Testis (tissue), 3 donors: ENCODE results near the gene TMEM238. TPM values are rescaled to one million over a fixed set of nuclear protein-coding genes. Genes with fewer than 3 reads are reported as not detected.

Source experiments
- DNase-seq: peaks from one replicate; pipeline ENCODE4 v3.0.0-alpha.2; 2019
- H3K27ac ChIP-seq, 2 donors: fragments of 200-600 bp; sonication (generic); one replicate each; pipeline ENCODE4 v1.5.1; 2019
- H3K27me3 ChIP-seq: fragments of 200-600 bp; sonication (generic); one replicate; pipeline ENCODE4 v1.5.1; 2019
- H3K36me3 ChIP-seq: fragments of 200-600 bp; sonication (generic); one replicate; pipeline ENCODE4 v1.5.1; 2017; ENCODE audit warnings: low read depth; ENCODE audit errors: missing control alignments
- H3K4me1 ChIP-seq: fragments of 200-600 bp; sonication (generic); one replicate; pipeline ENCODE4 v1.5.1; 2019
- H3K4me3 ChIP-seq, 2 donors: fragments of 200-600 bp; sonication (generic); one replicate each; pipeline ENCODE4 v1.5.1; 2017 to 2019
- H3K9me3 ChIP-seq: fragments of 200-600 bp; sonication (generic); one replicate; pipeline ENCODE4 v1.5.1; 2017
- CTCF ChIP-seq, 3 experiments: fragments of 450-650 bp in 2 of 3; fragments of 200-600 bp in 1 of 3; sonication (generic) in 1 of 3; IDR thresholded peaks; one replicate each; pipeline ENCODE4 v1.5.1; 2016 to 2019; ENCODE audit warnings: antibody characterized with exemption in 3 of 3, mild to moderate bottlenecking in 2 of 3, moderate library complexity in 1 of 3
- POLR2A ChIP-seq: fragments of 450-650 bp; IDR thresholded peaks from one replicate; pipeline ENCODE4 v1.6.1; 2017; ENCODE audit warnings: antibody characterized with exemption, mild to moderate bottlenecking, moderate library complexity
- WGBS, 2 donors: methylation state at CpG; one replicate each; pipeline ENCODE4 v1.1.5; 2018; 5-methylcytosine and 5-hydroxymethylcytosine counted together
- intact Hi-C: fragments of 100-400 bp; cut with DNase I; formaldehyde crosslinking; loops from one replicate; pipeline ENCODE4 v1.15.1; 2023; ENCODE audit warnings: low total_unique reads
- polyA plus RNA-seq: library from polyadenylated mRNA; stranded (reverse); fragments of 350-450 nt; fragmentation: Illumina TruSeq; extraction: RNeasy Lipid Tissue Mini Kit (QIAGEN cat#74804); gene quantifications from one replicate; pipeline ENCODE4 v1.2.3, GENCODE V29; 2014; ENCODE audit warnings: low read depth, low replicate concordance; ENCODE audit not compliant: insufficient read depth
- total RNA-seq, 2 donors: library from RNA; depleted of rRNA; stranded (reverse); fragments of >200 nt; gene quantifications; one replicate each; pipeline ENCODE4 v1.2.3, GENCODE V29; 2016

Gene TMEM238
- total and polyA plus RNA-seq, 3 donors from 2014 or later: 0.91 to 6.4 (median 1.7) TPM

GRCh38 chr19:55348317-55349034 lies 35.6 kb downstream of the TMEM238 start:
- no peaks in the 10 kb centered on the region for H3K9me3 ChIP-seq
- no peaks in the 10 kb centered on the region for H3K27me3 ChIP-seq
- intact Hi-C loops: no loop called here
- H3K4me1 ChIP-seq: no peaks in the 10 kb centered on the region
- no peak overlapping the region for H3K27ac ChIP-seq
- no peak for DNase-seq
- 75 to 82% methylated on average over 13 to 22 of the region's 22 CpGs for WGBS, 2 donors
- TF ChIP-seq CTCF (IDR thresholded peaks at IDR 0.05) (no peak), POLR2A (no peak)
- no peaks in the 10 kb centered on the region for H3K36me3 ChIP-seq
- H3K4me3 ChIP-seq: no peak overlapping the region

- H3K27ac ChIP-seq: no peak overlapping the region
- DNase-seq: no peak
- TF ChIP-seq CTCF (IDR thresholded peaks at IDR 0.05) (no peak), POLR2A (no peak)
- H3K36me3 ChIP-seq: no peaks in the 10 kb centered on the region
- no peaks in the 10 kb centered on the region for H3K27me3 ChIP-seq
- H3K4me1 ChIP-seq: no peaks in the 10 kb centered on the region
- H3K4me3 ChIP-seq: no peak overlapping the region
- intact Hi-C loops: no loop called here
- WGBS, 2 donors: 71 to 86% methylated on average over 4 to 7 of the region's 10 CpGs
- H3K9me3 ChIP-seq: no peaks in the 10 kb centered on the region
Measured at GRCh38 chr19:55347442-55348009, 36.6 kb downstream of the TMEM238 start.

- WGBS, 2 donors: 86 to 94% methylated on average over 9 to 32 of the region's 41 CpGs
Measured at GRCh38 chr19:55346725-55347441, 37.2 kb downstream of the TMEM238 start.

More at GRCh38 chr19:55346725-55347441, 37.2 kb downstream of the TMEM238 start:
- TF ChIP-seq POLR2A: no peak
- no peak for TF ChIP-seq CTCF (IDR thresholded peaks at IDR 0.05)
- intact Hi-C loops: no loop called here
- Histone ChIP-seq H3K36me3 (no peaks in the 10 kb centered on the region), H3K27ac (no peak overlapping the region), H3K4me3 (no peak overlapping the region), H3K27me3 (no peaks in the 10 kb centered on the region), H3K4me1 (no peaks in the 10 kb centered on the region), H3K9me3 (no peaks in the 10 kb centered on the region)
- no peak for DNase-seq
